SIG-M5 treated with dmso at 0.1 percent for 504 hours (cell line): Measurements from ENCODE around the gene ZIC1.
A peak's percentile ranks its signal among the peaks of the same experiment; 100 is the strongest.

Experiments
- DNase-seq: peaks from one replicate; lab custom pipeline; 2025; ENCODE audit not compliant: unreplicated experiment; lab: John Stamatoyannopoulos, UW

ZIC1 gene

DNA sequence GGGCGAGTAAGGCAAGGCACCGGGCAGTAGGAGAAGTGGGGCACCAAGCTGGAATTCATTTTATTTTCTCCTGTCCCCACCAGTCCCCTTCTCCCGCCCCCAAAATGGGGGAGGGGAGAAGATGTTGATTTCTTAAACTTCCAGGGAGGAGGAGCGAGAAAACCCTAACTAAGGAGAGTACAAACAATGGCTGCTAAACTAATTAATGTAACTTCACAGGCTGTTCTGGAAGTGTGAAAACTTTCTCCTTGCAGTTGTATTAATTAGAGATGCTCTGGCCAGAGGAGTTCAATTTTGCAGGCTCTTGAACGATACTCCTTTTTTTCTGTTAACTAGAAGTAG, 14.3 kb upstream of the ZIC1 start:
- DNase-seq = no peak

DNA sequence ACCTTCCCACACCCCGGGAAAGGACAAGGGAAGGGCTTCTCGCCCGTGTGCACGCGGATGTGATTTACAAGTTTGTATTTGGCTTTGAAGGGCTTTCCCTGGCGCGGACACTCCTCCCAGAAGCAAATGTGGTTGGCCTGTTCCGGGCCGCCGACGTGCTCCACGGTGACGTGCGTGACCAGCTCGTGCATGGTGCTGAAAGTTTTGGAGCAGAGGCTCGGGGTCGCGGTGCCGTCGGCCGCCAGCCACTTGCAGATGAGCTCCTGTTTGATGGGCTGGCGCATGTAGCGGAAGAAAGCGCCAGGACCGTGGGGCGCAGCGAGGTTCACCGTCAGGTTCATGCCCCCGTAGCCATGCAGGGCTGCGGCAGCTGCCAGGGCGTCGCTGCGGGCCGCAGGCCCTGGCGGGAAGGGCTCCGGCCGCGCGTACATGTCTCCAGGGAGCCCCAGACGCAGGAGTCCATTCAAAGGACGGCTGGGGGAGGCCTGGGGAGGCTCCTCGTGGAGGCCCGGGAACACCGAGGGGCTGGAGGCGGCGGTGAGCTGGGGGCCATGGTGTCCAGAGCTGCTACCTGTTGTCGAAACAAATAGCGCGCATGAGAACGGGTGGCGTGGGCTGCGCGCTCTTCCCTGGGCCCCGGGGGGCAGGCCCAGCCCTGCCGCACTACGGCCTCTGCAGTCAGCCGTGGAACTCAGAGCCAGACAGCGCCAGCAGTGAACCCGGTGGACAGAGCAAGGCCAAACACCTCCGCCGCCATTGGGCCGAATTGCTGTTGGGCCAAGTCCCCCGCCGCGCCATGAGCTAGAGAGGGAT, 13.1 kb upstream of the ZIC1 start:
- no peak for DNase-seq

DNA sequence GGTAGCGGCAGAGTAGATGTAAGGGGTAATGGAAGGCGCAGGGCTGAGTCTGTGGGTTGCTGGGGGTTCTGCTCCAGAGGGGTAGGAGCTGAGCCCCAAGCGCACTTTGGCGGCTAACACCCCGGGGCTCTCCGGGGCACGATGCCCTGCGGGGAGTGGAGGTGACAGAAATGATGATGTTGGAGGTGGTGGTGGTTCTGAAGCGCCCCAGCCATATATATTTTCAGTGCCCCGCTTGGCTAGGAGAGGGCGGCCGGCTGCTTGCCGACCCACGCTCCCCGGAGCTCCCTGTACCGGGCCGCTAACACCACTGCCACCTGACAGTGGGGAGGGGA, 12.5 kb upstream of the ZIC1 start:
- no peak for DNase-seq

DNA sequence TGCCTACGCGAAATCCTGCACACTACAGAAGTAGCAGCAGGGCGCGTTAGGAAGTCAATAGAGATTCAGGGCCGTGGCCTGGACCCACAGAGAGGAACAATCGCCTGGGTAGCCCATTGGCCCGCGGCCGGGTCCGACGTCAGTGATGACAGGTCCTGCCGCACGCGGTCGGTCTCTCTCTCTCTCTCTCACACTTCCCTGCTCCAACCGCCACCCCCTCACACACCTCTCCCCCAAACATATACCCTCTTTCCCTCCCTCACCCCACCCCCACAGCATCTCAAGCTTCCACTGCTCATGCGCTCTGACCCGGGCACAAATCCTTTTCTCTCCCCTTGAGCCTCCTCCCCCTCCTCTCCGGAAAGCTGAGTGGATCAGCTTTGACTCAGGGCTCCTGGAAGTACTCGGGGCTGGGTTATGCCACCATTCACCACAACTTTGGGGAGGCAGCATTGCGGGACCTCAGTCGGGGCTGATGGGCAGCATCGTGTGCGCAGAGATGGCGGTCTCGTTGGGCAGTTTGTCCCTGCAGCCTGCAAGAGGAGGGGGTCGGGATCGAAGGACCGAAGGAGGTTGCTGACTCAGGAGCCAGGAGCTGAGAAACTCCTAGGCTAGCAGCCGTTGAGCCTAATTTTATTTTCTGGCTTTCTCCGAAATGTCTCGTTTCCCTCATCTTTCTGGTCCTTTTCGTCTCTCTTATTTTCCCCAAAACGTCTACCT, 11.8 kb upstream of the ZIC1 start:
- DNase-seq = no peak

DNA sequence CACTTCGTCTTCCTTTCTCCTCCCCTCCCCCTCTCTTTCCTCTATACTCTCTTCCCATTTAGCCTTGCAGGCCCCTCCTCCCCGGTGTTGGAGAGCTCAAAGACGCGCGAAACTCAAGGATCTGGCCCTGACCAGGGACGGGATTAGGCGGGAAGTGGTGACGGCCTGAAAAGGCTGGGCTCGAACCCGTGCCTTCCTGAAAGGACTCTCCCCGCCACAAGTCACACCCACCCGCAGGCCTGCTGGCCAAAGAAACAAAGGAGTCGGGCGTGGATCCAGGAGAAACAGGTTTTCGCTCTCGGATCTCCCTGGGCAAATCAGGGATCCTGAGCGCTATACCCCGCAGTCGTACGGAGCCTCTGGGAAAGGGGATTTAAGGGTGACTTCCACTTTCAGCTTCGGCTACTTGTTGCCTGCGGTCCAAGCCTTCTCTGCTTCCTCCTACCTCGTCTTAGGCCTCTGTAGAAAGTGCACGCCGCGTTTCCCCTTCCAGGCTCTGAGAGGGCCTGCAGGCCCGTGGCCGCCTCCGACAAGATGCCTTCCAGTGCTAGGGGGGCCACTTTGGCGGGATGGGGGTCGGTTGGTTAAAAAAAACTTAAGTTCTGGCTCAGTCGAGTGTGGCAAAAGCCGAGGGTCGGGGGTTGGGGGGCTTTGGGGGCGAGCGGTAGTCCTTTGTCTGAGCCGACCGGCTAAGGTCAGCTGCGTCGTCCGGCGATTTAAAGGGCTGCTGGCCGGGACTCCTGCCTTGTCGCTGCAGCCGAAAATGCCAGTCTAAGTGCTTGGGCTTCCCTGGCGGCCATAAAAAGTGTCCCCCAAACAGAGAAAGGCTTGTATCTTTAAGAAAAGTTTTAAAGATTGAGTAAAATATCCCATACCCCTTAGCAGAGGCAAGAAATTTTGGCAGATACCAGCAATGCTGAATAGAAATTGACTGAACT, 11.0 kb upstream of the ZIC1 start:
- DNase-seq = no peak

DNA sequence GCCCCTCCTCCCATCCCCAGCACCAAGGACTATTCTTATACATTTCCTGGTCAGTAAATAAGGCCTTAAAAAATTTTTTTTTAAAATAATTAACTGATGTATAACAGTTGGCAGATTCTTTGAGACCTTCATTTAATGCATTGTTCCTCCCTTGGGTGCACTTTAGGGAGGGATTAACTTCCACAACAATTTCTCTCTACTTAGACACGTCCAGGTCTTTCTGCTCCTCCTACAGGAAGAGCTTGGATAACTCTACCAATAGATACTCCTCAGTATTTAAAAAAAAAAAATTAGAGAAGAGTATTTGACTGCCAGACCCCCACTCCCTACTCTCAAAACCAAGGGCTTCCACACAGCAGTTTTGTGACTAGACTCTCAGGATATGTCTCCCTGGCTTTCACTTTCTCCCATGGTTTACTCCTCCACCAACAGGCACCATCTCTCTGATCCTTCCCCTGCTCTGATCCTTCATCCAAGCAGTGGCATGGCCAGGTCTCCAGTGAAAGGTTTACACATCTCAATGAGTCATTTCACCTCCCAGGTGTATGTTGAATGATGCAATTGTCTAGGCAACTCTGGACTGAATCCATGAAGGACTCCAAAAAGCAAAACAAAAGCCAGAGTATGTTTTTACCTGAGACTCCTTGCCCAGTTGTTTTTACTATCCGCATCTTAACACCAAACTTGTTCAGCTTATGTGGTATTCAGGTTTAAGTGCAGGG, 10.2 kb upstream of the ZIC1 start:
- DNase-seq = peak; percentile 10

DNA sequence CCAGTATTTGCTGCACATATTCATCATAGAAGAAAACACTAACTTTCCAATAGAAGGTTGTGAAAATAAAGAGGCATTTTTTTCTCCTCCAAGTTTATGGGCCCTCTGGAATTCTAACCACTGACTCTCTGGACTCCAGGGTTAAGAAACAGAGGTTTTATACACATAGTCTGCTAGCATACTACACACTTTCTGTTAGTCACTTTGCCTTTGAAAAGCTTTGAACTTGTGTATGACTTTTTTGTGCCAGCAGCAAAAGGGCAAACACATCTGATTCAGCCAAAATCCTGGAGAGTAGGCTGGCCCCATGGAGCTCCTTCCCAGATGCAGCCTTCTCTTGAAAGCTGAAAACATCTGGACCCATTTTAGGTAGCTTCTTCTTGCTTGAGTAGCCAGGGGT, 9.1 kb upstream of the ZIC1 start:
- no peak for DNase-seq

DNA sequence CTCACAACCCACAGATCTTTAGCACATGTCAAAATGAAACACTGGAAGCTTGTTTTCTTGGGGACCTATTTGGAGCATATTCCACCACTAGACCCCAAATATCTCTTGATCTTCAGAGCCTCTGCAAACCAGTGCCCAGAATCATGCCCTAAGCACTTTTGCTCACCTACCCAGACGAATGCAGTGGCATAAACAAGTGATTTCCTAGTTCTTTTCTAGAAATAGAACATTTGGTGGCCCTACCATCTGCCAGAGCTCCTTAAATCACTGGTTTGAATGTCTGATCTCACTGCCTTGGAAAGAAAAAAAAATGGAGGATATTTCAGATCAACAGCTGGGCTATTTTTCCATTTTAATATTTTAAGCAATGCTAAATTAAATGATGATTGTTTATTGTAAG, 8.2 kb upstream of the ZIC1 start:
- DNase-seq = no peak

DNA sequence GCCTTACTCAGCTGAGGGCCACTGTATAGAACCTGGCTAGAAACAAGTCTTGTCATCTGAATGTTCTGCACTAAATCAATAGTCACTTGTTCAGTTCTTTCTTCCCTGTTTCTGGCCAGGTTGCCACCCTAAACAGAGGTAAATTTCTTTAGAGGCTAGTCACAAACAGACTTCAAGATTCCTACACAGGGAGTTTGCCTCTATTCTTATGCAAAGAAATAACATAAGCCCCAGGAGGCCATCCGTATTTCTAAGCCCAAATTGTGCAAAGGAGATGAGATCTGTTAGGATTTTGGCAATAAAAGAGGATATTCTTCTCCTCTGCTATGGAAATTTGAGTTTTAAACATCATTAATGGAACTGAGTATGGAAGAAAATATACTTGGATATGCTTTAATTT, 7.7 kb upstream of the ZIC1 start:
- DNase-seq = no peak

DNA sequence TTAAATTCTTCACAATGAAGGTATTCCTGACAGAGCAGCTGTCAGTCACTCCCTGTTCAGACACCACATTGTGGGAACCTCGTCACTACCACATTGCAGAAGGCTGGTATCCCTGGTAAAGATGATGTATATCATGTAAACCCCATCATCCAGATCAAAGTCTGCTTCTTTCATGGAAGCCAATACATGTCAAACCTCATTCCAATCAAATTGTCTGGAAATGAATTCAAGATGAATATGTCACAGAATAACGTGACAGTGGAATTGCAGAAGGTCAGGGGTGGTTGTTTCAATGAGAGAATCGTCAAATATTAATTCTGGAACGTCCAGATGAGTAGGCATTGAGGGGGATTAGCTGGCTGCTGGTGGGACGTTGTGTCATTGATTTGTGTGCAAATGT, 7.0 kb upstream of the ZIC1 start:
- DNase-seq = no peak

DNA sequence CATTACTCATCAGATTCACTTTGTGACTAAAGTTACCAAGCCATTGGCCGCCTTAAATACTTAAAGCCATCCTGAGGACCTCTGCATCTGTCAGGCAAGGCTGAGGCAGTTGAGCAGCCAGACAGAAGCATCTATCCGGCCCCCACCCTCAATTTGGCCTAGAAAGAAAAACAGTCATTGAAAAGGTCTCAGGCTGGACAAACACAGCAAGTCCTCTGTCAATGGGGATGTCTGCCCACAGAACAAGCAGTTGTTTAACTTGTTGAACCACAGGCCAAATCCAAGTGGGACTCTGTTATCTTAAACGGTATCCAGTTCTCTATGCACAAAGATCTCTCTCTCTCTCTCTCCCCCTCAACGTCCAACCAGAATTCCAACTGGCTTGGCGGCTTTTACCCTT, 5.7 kb upstream of the ZIC1 start:
- DNase-seq = no peak

DNA sequence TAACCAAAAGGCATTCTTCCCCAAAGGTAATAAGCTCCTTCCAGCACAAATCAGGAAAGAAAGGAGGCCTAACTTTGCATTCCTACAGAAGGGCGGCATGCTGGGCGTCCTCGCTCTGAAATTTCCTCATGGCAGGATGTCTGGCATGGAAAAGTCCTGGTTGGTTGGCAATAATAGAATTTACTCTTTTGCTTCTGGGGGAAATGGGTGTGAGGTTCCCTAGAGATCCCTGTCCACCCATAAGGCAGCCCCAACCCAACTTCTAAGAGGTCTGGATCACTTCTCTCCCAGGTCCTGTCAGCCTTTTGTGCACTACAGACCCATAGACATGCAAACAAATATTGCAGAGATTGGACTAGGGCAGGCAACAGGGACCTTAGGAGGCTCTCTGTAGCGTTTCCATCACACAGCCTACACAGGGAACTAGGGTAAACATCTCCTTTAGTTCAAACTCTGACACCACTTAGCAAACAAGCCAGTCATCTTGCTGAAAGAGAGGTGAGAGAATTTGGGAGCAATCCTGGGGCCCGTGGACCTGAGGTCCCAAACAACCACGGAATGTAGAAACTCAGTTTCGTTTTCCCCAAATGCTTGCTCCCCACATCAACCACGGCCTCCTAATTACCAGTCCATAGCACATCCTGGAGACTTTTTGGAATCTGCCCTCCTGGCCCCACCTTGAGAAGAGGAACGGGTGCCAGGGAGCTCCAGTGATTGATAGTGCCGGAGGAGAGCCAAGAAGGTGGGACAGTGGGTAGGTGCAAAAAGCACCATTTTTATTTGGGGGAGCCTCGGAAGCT, 5.0 kb upstream of the ZIC1 start:
- no peak for DNase-seq

DNA sequence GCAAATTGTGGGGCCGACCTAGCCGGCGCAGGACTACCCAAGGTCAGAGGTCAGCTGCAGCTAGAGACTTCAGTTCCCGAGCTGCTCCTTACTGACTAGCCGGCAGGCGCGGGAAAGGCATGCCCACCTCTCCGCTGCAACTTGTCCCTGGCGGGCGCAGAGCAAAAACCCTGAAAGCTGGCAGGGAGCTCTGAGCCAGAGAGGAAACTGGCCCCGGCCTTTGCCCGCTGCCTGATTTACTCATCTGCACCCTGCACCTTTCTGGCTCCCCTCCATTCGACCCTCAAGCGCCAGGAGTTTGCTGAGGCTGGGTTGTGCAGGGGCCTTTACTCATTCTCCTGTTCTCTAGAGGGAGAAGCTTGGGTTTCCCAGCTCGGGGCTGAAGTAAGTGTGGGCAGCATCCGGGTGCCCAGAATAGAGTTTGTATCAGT, 4.3 kb upstream of the ZIC1 start:
- DNase-seq = no peak

DNA sequence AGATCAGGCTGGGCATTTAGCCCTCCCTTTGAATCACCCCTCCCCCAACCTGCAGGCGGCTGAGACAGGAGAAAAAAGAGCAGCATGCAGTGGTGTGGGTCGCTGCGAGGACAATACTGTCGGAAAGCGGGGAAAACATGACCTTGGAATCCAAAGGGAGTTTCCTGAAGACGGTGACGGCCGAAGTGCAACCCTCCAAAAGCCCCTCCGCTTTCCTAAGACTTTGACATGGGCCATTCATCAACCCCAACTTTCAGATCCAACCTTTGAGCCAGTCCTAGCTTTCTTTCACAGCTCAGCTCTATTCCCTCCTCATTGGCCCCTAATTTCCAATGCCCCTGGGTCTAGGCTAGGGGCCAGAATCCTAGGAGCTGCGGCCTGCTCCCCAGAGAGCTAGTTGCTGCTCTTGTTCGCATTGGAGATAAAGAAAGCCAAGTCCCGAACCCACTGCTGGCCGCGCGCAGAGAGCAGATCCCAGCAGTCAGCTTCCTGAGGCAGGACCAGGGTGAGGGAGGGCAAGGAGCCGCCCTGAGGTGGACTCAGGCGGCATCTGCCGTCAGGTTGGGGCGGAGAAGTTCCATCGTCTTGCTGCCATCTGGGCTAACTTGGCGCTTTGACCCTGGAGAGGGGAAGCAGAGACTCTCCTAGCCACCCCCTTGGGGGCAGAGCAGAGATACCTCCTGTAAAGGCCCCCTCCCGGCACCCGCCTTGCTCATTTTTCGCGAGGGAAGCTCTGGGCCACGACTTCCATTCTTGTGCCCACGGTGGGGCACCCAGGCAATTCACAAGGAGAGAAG, 3.7 kb upstream of the ZIC1 start:
- DNase-seq = no peak

DNA sequence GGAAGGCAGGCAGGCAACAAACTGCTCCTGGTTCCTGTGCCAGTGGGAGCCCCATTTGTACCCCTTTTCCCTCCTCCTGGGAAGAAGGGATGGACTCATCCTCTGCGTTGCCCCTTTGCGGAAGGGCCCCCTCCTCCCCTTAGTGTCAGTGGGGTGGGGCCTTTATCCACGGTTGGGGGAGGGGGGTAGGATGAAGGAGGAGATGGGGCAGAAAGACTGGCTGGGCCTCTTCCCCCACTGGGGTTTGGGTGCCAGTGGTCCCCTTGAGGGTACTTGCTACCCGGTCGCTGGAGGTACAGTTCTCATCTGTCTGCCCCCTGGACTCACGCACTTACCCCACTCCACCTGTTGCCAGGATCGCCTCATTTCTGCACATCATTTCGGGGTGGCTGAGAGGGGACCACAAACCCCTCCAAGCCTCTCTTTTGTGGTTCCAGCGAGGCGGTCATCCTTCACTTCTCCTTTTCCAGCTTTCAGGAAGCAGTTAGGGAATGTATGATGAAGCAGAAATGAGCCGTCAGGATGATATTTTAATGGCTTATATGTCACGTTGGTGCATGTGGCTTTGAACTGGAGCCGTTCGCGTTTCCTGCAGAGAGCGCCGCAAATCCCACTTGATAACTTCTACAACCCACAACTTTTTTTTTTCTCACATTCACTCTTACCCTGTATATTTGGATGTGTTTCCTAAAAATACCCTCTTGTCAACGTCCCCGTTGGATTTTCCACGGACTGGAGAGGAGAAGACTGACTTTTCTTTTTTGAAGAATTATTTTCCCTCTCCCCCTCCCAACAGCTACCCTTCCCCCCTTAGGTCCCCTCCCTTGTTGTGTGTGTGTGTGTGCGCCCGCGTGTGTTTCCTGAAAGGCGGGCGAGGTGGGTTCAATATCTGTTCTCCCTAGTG, 2.9 kb upstream of the ZIC1 start, which contains the start of gene ZIC4:
Gene ZIC4, minus strand, starts transcription at position 516 of the 904 bp plus-strand sequence. CDS start 3,746 bp downstream, outside the sequence.
- DNase-seq = no peak

DNA sequence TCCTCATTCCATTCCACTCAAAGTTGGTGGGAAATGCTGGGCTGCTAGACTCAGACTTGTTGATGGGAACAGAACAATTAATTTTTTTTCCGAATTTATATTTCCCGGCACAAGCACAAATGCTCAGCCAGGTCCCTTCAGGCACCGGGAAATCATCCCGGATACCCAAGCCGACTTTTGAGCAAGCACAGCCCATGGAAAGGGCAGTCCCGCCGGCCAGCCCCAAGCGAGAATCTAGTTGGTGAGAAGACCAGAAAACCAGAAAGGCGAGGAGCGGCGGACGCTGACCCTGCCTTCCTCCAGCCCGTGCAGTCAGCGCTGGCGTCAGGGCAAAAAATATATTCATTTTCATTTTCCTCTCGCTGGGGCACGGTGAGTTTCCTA, 2.1 kb upstream of the ZIC1 start:
- no peak for DNase-seq

DNA sequence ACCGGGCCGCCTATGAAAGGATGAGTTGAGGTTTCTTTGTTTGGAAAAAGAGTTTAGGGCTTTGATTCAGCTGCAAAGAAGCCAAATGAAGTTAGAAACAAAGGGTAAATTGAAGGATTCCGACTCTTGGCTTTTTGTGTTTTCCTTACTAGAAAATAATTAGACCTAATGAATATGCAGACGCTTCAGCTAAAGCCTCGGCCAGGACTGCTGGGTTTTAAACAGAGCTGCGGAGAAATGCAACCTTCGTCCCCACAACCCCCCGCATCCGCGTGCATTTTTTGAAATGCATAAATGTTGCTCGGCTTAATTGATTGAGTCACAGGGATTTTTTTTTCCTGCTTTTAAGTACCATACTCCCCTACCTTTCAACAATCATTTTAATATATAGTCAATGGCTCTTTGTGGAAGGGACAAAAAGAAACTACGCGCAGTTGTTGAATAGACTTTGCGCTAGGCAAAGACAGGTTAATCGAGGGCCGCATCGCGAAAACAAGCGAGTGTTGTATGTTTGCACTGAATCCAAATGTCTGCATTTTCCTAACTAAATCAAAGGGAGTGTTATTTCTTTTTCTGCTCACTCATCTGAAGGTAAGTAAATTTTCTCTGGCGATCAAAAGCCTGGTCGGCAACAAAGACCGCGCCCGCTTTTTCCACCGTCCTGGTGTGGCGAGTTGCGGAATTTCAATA, 1.5 kb upstream of the ZIC1 start:
- no peak for DNase-seq
